Stimulated activated CD4-positive, alpha-beta T cell treated with anti-CD3 and anti-CD28 coated beads, Interleukin-4, amount 100 ng/mL, for 1 hour (primary cell): ENCODE measurements around the gene RNPS1.
A peak's percentile ranks its signal among the peaks of the same experiment; 100 is the strongest.
"Not testable (repeated sequence)": the region's sequence is repeated elsewhere in the genome, so short reads cannot be mapped to it uniquely, and the experiment has no call there.

ENCODE experiments used
- DNase-seq: peaks from one replicate; pipeline ENCODE4 v3.0.0-alpha.2; 2020

Gene RNPS1

DNA sequence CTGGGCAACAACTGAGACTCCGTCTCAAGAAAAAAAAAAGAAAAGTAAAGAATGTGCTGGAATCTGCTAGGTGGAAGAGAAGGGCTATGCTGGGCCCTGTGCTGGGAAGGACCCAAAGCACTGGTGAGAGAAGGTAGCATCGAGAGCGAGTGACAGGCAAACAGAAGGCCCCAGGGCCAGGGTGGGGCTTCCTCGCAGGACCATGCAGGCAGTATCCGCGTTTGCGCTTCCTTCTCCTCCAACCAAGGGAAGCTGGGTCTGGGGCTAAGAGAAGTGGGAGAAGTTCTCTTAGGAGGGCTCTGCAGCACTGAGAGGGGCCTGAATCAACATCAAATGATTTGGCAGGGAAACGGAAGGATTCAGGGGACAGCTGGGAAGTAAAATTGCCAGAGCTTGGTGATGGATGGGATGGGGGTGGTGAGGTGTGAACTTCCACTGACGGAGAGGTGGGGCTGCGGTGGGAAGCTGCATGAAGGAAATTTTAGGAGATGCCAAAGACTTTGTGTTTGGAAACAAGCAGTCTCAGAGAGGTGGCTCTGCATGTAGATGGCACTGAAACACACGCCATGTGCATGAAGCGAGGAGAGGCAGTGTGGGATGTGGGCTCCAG is 11.3 kb downstream of the RNPS1 start:
- no peak for DNase-seq

DNA sequence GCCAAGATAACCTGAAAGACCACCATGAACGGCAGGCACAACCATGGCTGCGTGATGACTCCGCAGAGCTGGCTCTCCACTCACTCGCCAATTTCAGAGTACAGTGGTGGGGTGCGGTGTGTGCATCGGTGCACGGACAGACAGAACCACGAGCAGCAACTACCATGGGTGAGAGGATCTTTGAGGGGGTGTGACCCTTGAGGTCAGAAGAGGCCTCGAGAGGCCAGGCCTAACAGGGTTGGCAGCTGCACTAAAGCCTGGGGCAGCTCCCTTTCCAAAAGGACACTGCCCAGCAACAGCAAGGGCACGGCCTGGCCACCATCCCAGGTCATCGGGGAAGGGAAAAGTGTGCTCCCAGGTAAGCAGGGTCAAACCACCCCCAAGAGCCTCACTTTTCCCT is 14.6 kb downstream of the RNPS1 start:
- DNase-seq: no peak

DNA sequence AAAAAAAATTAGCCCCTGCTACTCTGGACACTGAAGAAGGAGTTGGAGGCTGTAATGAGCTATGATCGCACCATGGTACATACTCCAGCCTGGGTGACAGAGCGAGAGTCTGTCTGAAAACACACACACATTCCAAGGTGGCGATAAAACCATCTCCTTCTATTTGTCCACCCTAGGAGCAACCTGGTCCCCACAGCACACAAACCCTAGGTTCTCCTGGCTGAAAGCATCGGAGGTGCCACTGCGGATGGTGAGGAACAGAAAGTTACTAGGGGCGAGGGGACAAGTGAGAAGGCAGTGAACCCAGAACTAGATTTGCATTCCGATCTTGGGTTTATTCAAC is 15.1 kb downstream of the RNPS1 start:
- no peak for DNase-seq

DNA sequence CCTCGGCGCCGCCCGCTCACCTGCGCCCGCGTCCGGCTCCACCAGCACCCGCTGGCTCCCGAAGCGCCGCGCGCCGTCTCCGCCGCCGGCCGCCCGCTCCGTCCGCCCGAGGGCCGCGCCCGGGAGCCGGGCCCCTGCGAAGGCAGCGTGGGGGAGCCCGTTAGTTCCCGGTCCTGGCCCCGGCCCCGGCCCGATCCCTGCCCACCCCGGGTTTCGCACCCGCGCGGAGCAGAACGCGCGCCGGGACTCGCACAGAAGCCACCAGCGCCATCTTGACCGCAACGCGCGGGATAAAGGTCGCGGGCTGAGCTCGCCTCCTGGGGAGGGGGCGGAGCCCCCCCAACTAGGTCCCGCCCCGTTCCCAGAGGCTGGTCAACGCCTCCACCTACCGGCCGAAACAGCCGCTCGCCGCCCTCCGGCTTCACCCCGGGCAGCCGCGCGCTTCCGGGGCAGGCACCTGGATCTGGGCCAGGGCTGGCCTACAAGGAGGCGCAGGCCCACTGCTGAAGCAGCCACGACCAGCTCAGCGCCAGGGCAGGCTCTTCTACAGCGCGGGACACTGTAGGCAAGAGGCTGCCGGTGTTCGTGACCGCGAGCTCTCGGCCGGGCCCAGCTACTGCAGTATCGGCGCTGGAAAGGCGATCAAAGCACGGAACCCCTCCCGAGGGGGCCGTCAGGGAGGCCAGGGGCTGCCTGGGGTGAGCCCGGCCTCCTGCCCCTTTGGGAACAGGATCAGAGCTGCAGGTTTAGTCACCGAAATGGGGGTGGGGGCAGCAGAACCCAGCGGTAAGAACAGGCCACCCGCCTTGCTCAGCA is 16.4 kb downstream of the RNPS1 start, which contains the start of gene ECI1:
TSS of gene ECI1 (minus strand) at position 292 of the 816 bp plus-strand sequence. CDS start at position 271, 21 bp downstream.
- peak; percentile 73 for DNase-seq

DNA sequence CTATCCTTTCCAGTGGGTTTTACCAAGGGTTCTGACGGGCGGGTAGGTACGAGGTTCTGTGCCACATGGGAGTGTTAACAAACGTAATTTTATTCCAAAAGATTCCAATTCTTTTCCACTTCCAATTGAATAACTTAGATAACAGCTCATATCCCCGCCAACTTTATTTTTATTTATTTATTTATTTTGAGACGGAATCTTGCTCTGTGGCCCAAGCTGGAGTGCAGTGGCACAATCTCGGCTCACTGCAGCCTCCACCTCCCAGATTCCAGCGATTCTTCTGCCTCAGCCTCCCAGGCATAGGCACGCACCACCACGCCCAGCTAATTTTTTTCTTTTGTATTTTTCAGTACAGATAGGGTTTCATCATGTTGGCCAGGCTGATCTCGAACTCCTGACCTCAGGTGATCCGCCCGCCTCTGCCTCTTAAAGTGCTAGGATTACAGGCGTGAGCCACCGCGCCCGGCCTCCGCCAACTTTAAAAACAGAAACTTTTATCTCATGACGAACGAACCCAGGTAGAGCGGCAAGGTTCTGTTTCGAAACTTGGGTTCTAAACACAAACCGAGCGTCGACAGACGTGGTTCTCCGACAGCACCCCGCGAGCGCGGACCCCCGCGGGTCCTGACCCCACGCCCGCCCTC is 17.2 kb downstream of the RNPS1 start:
- peak; percentile 56 for DNase-seq

DNA sequence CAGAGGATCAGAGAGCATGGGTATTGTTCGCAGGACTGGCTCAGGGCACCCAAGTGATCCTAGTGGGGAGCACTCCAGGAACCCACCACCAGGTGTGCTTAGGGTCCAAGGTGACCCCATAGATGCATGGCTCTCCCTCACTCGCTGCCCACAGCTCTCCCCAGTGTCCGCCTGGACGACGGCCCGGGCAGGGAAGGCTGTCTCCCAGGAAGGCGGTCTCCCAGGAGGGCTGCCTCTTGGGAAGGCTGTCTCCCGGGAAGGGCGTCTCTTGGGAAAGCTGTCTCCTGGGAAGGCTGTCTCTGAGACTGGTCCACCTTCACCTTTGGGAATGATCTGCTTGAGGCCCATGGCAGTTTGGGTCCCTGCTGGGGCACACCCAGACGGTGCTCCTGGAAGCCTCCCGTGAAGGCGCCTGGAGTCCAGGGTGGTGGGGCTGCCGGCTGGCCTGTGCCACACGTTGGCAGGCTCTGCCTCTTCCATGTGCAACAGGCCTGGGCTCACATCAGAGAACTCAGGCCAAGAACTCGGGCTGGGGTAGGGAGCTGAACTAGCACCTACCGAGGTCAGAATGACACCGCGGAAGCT is 21.5 kb downstream of the RNPS1 start:
- no peak for DNase-seq

DNA sequence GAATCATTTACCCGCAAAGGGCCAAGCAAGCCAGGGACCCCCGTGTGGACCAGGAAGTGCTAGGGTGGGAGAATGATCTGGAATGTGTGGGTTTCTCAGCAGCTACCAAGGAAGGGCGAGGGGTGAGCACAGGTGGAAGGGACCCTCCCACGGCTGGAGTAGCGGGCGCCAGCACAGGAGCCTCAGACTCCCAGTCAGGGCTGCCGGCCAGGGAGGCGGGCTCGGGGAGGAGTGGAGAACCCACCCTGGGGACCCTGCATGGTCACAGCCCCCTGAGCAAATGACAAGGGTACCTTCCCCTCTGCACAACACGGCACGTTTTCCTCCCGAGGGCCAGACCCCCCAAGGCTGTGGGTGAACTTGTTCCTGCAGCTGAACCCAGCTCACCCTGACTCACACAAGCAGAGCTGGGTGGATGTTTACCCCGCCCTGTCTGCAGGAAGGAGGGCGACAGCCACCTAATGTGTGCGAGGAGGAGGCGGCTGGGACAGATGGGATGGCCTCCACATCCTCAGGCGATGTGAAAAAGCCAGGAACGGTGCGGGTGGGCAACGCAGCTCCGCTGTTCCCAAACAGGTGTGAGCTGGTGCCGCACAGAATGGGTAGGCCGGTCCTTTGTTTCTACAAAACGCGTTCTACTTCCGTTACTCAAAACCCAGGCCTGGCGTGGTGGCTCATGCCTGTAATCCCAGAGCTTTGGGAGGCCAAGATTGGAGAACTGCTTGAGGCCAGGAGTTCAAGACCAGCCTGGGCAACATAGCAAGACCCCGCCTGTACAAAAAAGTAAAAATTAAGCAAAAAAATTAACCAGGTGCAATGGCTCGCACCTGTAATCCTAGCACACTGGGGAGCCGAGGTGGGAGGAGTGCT is 22.8 kb downstream of the RNPS1 start:
- DNase-seq: no peak

DNA sequence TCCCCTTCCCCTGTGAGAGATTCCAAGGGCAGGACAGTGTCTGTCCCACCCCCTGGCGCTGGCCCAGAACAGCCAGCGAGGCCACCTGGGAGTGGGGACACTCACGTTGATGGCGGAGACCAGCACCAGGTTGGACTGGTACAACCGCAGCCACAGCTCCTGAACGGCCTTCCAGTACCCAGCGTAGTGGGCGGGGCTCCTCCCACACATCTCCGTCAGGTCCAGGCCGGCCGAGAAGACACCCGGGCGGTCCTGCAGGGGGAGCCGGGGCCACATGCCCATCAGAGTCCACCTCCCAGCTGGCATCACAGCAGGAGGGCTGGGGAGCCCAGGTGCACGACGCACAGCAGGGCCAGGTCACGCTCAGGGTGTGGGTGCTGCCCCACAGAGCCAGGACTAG is 23.6 kb downstream of the RNPS1 start:
- no peak for DNase-seq

DNA sequence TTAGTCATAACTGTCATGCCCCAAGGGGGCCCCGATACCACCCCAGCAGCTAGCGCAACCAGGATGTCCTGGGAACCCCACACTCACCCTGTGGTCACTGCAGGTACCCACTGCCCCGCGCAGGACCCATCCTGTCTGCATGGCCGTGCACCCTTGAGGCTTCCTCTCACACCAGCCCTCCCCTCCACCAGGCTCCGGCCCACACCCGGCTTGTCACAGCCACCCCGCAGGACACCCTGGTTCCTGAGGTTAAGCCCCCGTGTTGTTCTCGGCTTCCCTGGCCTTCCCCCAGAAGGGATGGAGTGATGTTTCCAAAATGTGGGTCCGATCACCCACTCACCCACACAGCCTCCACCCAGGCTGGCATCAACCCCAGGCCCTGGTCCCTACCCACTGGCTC is 24.1 kb downstream of the RNPS1 start:
- DNase-seq: no peak

DNA sequence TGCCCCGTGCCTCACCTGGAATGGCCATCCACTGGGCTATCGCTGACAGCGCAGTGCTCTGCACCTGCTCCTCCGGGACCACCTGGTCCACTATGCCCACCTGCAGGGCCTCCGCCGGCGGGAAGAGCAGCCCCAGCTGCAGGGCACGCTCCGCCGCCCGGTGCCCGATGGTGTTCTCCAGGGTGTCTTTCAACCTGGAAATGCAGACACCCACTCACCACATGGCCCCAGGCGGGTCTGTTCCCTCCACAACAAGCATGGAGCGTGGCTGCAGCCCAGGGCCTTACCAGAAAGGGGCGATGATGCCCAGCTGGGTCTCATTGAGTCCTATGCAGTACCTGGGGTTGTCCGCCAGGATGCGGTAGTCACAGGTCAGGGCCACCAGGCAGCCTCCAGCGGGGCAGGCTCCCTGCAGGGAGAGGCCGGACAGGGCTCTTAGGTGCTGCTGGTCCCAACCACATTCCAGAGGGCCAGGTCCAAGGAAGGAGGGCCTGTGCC is 24.8 kb downstream of the RNPS1 start:
- no peak for DNase-seq

DNA sequence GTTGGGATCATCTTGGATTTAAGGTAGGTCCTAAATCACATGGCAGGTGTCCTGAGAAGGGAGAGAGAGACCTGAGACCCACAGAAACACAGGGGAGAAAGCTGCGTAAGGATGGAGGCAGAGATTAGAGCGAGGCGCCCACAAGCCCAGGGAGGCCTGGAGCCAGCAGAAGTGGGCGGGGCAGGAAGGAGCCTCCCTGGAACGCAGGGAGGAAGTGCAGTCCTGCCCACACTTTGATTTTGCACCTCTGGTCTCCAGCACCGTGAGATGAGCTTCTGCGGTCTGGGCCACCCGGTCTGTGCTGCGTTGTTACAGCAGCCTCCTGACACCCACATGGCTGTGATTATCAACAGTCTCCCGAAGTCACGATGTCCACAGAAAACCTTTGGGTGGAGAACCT is 25.3 kb downstream of the RNPS1 start:
- DNase-seq: no peak

DNA sequence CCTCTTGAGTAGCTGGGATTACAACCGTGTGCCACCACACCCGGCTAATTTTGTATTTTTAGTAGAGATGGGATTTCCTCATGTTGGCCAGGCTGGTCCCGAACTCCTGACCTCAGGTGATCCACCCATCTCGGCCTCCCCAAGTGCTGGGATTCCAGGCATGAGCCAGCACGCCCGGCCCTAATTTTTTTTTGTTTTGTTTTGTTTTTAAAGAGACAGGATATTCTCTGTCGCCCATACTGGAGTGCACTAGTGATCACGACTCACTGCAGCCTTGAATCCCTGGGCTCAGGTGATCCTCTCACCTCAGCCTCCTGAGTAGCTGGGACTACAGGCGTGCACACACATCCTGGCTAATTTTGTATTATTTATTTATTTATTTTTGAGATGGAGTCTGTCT is 27.6 kb downstream of the RNPS1 start:
- not testable (repeated sequence) for DNase-seq

DNA sequence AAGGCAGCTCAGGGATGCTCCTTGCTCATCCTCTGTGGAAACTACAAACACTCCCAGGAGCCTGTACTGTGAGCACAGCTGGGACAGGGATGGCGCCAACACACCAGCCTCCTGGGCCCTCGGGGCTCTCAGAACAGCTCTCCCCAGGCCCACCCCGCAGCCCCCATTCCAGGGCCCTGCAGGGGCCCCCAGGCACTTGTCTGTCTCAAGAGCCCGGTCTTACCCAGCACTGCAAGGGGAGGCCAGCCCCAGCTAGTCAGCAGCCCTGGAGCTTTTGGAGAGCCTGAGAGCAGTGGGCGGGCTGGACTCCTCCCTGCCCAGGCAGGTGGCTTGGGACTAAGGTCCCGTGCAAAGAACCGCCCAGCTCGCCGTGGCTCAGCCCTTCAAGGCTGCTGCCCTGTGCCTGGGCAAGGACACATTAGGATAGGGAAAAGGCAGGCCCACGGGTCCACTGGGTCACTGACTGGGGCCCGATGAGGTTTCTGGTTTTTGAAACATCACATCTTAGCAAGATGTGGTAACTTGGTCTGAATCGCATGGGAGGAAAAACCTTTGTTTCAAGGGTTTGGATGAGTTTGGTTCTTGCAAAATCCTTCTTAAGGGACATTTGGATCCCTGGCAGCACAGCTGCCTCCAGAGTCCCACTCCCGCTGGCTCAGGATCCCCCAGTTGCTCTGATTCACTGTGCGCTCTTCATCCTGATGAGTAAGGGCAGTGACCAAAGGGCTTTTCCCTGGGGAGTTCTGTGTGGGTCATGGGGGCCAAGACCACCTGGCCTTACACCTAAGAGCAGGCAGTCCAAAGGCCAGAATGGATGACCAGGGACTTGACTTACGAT is 28.9 kb downstream of the RNPS1 start:
- no peak for DNase-seq

DNA sequence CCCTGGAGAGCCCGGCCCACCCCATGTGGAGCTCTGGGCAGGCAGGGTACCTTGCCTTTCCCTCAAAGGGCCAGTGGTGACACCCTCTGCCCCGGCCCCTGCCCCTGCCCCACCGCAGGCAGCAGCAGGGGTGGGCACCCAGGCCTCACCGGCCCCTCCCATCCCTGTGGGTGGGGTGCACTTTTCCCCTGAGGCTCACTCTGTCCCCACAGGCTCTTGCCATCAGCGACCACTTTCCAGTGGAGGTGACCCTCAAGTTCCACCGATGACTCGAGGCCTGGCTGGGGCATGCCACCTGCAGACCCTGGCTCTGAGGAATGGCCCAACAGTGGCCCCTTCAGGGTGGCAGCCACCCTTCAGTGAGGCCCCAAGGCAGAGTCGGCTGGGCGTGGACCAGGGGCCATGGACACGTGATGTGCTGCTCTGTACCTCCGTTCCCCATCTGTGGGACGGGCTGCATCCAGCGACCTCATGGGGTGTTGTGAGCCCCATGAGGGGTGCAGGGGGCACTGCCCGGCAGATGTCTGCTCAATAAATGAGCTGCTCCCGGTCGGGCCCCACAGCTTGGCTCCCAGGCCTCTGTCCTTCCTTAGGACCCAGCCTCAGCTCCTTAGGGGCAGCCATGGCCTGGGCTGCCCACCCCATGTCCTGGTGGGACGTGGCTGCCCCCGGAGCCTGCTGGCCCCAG is 29.6 kb downstream of the RNPS1 start:
- no peak for DNase-seq

DNA sequence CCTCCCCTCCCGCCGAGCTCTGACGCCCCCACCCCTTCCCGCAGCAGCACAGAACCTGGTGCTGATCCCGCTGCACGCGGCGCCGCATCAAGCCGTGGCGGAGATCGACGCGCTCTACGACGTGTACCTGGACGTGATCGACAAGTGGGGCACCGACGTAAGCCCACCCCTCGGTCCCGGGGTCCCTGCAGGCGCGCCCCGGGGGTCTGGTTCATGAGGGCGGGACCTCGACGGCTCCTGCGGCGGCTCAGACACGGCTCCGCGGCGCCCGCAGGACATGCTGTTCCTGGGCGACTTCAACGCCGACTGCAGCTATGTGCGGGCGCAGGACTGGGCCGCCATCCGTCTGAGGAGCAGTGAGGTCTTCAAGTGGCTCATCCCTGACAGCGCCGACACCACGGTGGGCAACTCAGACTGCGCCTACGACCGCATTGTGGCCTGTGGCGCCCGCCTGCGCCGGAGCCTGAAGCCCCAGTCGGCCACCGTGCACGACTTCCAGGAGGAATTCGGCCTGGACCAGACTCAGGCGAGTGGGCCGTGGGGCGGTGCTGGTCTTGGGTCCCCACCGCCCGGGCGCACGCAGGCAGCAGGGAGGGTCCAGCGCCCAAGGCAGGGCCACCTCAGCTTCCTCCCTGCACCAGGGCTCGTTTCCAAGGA is 30.3 kb downstream of the RNPS1 start:
- DNase-seq: no peak

DNA sequence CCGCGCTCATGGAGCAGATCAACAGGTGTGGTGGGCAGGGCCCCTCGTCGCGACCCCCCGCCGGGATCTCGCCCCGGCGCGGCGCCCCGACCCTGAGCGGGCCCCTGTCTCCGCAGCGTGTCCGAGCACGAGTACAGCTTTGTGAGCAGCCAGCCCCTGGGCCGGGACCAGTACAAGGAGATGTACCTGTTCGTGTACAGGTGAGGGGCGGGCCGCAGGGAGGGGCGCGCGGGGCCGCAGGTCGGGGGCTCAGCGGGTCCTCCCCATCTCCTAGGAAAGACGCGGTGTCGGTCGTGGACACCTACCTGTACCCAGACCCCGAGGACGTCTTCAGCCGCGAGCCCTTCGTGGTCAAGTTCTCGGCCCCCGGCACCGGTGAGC is 30.8 kb downstream of the RNPS1 start:
- DNase-seq: no peak

DNA sequence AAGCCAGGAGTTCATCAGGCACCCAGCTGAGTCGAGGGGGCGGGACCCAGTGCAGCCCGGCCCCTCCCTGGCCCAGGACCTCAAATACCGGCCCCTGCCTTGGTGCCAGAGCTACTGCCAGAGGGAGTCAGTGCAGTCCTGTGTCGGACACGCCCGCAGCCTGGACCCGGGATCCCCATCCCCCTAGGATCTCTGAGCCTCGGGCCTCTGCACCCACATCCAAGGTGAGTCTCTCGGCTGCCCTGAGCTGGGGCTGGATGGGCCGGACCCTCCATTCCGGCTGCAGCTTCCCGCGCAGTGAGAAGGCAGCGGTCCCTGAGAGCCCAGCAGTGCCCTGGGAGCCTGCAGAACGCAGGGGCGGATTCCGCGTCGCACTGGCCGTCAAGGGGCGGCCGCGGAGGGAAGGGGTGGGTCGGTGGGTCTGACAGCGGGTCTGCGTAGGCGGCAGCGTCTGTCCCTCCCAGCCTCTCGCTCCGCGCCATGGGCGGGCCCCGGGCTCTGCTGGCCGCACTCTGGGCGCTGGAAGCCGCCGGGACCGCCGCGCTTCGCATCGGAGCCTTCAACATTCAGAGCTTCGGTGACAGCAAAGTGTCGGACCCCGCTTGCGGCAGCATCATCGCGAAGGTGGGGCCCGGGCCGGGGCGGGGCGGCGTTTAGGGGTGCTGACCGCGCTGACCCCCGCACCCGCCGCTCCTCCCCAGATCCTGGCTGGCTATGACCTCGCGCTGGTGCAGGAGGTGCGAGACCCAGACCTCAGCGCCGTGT is 31.4 kb downstream of the RNPS1 start, which contains the start of gene DNASE1L2:
TSS of gene DNASE1L2 (plus strand) at position 108 of the 765 bp plus-strand sequence. CDS start at position 481, 373 bp downstream.
- no peak for DNase-seq

DNA sequence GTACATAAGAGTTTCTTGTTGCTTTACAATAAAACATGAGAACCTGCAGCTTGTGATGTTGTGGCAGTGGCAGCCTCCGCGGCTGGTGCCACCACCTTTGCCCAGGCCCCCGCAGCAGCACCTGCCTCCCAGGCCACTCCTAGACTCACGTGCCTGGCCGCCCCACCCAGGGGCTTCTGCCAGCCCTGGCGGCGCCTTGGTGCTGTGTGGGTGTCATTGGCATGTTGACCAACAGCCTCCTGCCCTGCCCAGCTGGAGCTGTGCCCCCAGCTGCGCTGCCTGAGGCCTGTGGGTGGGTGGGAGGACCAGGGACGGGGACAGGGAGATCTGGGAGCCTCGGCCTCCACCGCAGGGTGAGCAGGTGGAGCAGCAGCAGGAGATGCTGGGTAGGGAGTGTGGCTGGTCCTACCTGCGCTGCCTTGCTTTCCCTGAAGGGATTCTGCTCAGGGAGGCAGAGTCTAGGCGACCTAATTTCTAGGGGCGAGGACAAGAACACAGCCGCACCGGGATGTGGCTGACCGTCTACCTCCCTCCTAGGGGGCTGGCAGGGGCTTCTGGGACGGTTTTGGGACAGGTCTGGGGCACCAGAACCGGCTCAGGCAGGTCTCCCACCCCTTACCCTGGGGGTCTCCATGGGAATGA is 32.1 kb downstream of the RNPS1 start:
- DNase-seq: no peak

DNA sequence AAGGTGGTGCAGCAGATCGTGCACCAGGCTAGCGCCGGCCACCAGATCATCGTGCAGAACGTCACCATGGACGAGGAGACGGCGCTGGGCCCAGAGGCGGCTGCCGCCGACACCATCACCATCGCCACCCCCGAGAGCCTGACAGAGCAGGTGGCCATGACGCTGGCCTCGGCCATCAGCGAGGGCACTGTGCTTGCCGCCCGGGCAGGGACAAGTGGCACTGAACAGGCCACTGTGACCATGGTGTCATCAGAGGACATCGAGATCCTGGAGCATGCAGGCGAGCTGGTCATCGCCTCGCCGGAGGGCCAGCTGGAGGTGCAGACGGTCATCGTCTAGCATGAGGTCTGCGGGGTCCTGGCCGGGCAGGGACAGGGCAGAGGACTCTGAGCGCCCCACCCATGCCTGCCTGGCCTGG is 32.7 kb downstream of the RNPS1 start:
- no peak for DNase-seq
